Esophagus squamous epithelium (tissue), 5 donors: ENCODE data around the gene GPHN. TPM values are rescaled to one million over a fixed set of nuclear protein-coding genes. Genes with fewer than 3 reads are reported as not detected.

Source experiments
- DNase-seq: peaks from one replicate; lab custom pipeline; 2025; lab: John Stamatoyannopoulos, UW
- H3K27ac ChIP-seq, 4 donors: fragments of 200-600 bp; sonication (generic); one replicate each; pipeline ENCODE4 v1.5.1; 2016 to 2019; ENCODE audit warnings: mild to moderate bottlenecking in 1 of 4
- H3K27me3 ChIP-seq, 4 donors: fragments of 200-600 bp; sonication (generic); 1 replicate in 3 of 4; 2 replicates in 1 of 4; pipeline versions ENCODE4 v1.5.1 to v1.6.0; 2017 to 2021; ENCODE audit warnings: antibody characterized with exemption in 1 of 4
- H3K36me3 ChIP-seq, 3 donors: fragments of 200-600 bp; sonication (generic); one replicate each; pipeline ENCODE4 v1.5.1; 2016 to 2019
- H3K4me1 ChIP-seq, 3 donors: fragments of 200-600 bp; sonication (generic); one replicate each; pipeline ENCODE4 v1.5.1; 2017 to 2019
- H3K4me3 ChIP-seq, 4 donors: fragments of 200-600 bp; sonication (generic); 1 replicate in 3 of 4; 2 replicates in 1 of 4; pipeline ENCODE4 v1.5.1; 2016 to 2019; ENCODE audit warnings: mild to moderate bottlenecking in 2 of 4, moderate library complexity in 1 of 4
- H3K9me3 ChIP-seq, 3 donors: fragments of 200-600 bp; sonication (generic); one replicate each; pipeline ENCODE4 v1.5.1; 2016 to 2019
- POLR2A ChIP-seq, 4 donors: fragments of 450-650 bp; IDR thresholded peaks; one replicate each; pipeline ENCODE4 v1.6.1; 2017; ENCODE audit warnings: antibody characterized with exemption in 4 of 4, mild to moderate bottlenecking in 4 of 4, moderate library complexity in 3 of 4
- WGBS, 2 donors: methylation state at CpG; one replicate each; pipeline ENCODE4 v1.1.5; 2018; 5-methylcytosine and 5-hydroxymethylcytosine counted together
- intact Hi-C: fragments of 100-400 bp; cut with DNase I; formaldehyde crosslinking; loops from one replicate; pipeline ENCODE4 v1.15.0; 2022
- total RNA-seq, 4 donors: library from RNA; depleted of rRNA; stranded (reverse); fragments of >200 nt; gene quantifications; one replicate each; pipeline ENCODE4 v1.1.0, GENCODE V29; 2016
- TF ChIP-seq, protein P1 (sequence below), 6 experiments: fragments of 450-650 bp in 4 of 6; fragments of 200-600 bp in 2 of 6; sonication (generic) in 2 of 6; IDR thresholded peaks; one replicate each; pipeline ENCODE4 v1.5.1; 2016 to 2019; ENCODE audit warnings: antibody characterized with exemption in 6 of 6, mild to moderate bottlenecking in 4 of 6, moderate library complexity in 4 of 6
- donor health status: DM: yes; HTN: yes; CAD: no.

GPHN gene
- total RNA-seq, 4 donors from 2014 or later: 8.3 to 28.4 (median 12.8) TPM

DNA sequence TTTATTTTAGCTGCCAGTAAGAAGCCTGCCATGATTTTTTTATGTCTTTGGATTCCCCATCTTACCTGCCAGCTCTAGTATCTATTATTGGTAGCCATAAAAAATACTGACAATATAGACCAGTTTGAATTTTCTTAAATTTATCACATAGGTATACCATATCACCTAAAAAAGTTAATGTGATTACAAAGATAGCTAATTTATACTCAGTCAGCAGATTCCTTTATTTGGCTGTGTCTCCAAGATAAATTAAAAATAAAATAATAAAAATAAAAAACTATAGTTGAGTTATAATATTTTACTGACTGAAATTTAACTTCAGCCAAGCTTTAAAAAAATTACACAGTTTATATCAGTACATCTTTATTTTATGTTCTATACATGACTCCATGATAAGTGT is 128.3 kb downstream of the GPHN start:
- Histone ChIP-seq H3K36me3 (no peaks in the 10 kb centered on the region), H3K9me3 (no peaks in the 10 kb centered on the region)

DNA sequence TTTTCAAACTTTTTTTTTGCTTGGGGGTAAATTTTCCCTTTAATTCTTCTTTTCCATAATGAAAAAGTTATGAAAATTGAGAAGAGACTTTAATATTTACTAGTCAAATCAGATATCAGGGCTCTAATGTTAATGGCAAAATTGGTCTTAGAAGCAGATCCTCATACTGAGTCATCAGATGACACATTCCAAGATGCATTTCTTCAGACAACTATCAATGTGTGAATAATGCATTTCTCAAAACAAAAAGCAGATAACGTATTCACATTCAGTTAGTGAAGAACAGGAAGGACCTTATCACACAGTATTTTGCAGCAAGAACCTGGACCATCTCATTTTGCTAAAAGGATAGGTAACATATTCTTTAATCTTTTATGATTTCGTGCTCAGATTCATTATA is 130.7 kb downstream of the GPHN start:
- no peak for DNase-seq
- Histone ChIP-seq H3K27me3 (no peaks in the 10 kb centered on the region), H3K9me3 (no peaks in the 10 kb centered on the region), H3K4me3 (no peak overlapping the region), H3K36me3 (no peaks in the 10 kb centered on the region), H3K4me1 (peaks cover 0 to under 1% (median 0%) of the 10 kb centered on the region in 3 donors), H3K27ac (no peak overlapping the region)
- 78 to 79% methylated on average over 2 of the region's 2 CpGs for WGBS, 2 donors
- no peak for TF ChIP-seq POLR2A (IDR thresholded peaks at IDR 0.05)
- intact Hi-C loops: no loop called here

More for the DNA sequence above, 128.3 kb downstream of the GPHN start:
- H3K4me3 ChIP-seq: no peak overlapping the region
- no peaks in the 10 kb centered on the region for H3K27me3 ChIP-seq
- intact Hi-C loops: no loop called here
- no peak for DNase-seq
- H3K4me1 ChIP-seq: no peaks in the 10 kb centered on the region
- H3K27ac ChIP-seq: no peak overlapping the region
- TF ChIP-seq, protein P1, sequence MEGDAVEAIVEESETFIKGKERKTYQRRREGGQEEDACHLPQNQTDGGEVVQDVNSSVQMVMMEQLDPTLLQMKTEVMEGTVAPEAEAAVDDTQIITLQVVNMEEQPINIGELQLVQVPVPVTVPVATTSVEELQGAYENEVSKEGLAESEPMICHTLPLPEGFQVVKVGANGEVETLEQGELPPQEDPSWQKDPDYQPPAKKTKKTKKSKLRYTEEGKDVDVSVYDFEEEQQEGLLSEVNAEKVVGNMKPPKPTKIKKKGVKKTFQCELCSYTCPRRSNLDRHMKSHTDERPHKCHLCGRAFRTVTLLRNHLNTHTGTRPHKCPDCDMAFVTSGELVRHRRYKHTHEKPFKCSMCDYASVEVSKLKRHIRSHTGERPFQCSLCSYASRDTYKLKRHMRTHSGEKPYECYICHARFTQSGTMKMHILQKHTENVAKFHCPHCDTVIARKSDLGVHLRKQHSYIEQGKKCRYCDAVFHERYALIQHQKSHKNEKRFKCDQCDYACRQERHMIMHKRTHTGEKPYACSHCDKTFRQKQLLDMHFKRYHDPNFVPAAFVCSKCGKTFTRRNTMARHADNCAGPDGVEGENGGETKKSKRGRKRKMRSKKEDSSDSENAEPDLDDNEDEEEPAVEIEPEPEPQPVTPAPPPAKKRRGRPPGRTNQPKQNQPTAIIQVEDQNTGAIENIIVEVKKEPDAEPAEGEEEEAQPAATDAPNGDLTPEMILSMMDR (IDR thresholded peaks at IDR 0.05): no peak
- no peak for TF ChIP-seq POLR2A (IDR thresholded peaks at IDR 0.05)

GRCh38 chr14:66641861-66642635 is 134.1 kb downstream of the GPHN start:
- TF ChIP-seq, protein P1 (IDR thresholded peaks at IDR 0.05): no peak
- no peak for TF ChIP-seq POLR2A (IDR thresholded peaks at IDR 0.05)
- Histone ChIP-seq H3K36me3 (no peaks in the 10 kb centered on the region), H3K9me3 (no peaks in the 10 kb centered on the region), H3K4me1 (peaks cover 0 to 8% (median 0%) of the 10 kb centered on the region in 3 donors), H3K27ac (no peak overlapping the region), H3K4me3 (no peak overlapping the region), H3K27me3 (no peaks in the 10 kb centered on the region)
- no peak for DNase-seq
- intact Hi-C loops: no loop called here
- WGBS, 2 donors: 80 to 88% methylated on average over 2 of the region's 2 CpGs

DNA sequence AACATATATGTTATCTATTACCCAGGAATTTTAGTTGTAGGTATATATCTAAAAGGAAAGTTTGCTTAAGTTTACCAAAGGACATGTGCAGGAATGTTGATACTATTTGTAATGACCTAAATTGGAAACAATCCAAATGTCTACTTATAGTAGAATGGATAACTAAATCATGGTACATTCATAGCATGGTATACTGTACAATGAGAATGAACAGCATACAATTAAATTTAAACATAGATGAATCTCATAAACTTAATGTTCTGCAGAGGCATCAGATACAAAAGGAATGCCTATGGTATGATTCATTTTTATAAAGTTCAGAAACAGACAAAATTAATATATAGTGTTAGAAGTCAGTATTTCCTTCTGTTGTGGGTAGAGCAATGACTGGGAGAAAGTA is 135.4 kb downstream of the GPHN start:
- Histone ChIP-seq H3K4me3 (no peak overlapping the region), H3K27ac (no peak overlapping the region), H3K27me3 (no peaks in the 10 kb centered on the region), H3K36me3 (no peaks in the 10 kb centered on the region), H3K4me1 (peaks cover 0 to 8% (median 0%) of the 10 kb centered on the region in 3 donors), H3K9me3 (no peaks in the 10 kb centered on the region)
- intact Hi-C loops: no loop called here
- TF ChIP-seq, protein P1 (IDR thresholded peaks at IDR 0.05): no peak
- no peak for TF ChIP-seq POLR2A (IDR thresholded peaks at IDR 0.05)
- no peak for DNase-seq

DNA sequence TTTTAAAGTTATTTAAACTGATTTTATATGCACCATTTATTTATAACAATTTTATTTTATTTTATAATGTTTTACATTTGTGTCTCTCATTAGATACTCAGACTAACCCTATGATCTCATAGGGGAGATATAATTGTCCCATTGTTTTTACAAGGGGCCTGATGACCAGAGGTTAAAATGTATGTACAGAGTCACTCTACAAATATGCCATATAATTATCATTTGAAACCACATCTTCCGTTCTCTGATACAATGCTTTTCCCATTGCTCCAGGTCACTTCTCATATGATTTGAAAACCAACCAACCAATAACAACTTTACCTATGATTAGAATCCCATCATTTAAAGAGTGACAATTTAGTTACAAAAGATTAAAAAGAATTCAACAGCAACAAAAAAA is 137.8 kb downstream of the GPHN start:
- no peaks in the 10 kb centered on the region for H3K36me3 ChIP-seq
- WGBS, 2 donors: 86 to 96% methylated on average over 1 of the region's 1 CpG
- no peaks in the 10 kb centered on the region for H3K9me3 ChIP-seq
- H3K27ac ChIP-seq: no peak overlapping the region
- no peaks in the 10 kb centered on the region for H3K27me3 ChIP-seq
- intact Hi-C loops: no loop called here
- TF ChIP-seq POLR2A (IDR thresholded peaks at IDR 0.05): no peak
- TF ChIP-seq, protein P1 (IDR thresholded peaks at IDR 0.05): no peak
- no peak overlapping the region for H3K4me3 ChIP-seq
- no peak for DNase-seq
- peaks cover 0 to 14% (median 0%) of the 10 kb centered on the region in 3 donors for H3K4me1 ChIP-seq
